Spleen (tissue), 11 donors: Measurements from ENCODE around the gene UNC119B. TPM values are rescaled to one million over a fixed set of nuclear protein-coding genes. Genes with fewer than 3 reads are reported as not detected.

Source experiments
- DNase-seq: peaks from one replicate; pipeline ENCODE4 v3.0.0-alpha.2; 2020
- H3K27ac ChIP-seq, 8 donors: fragments of 200-600 bp; sonication (generic) in 7 of 8; 1 replicate in 4 of 8; 2 replicates in 4 of 8; pipeline versions ENCODE4 v1.5.0 to v1.8.0; 2016 to 2021; ENCODE audit warnings: inconsistent platforms in 4 of 8, mild to moderate bottlenecking in 4 of 8, moderate library complexity in 1 of 8
- H3K27me3 ChIP-seq, 7 donors: fragments of 200-600 bp; sonication (generic) in 6 of 7; replicated peaks in 1 of 7; 1 replicate in 4 of 7; 2 replicates in 3 of 7; pipeline versions ENCODE4 v1.5.0 to v1.8.0; 2016 to 2021; ENCODE audit warnings: inconsistent platforms in 3 of 7, mild to moderate bottlenecking in 1 of 7
- H3K36me3 ChIP-seq, 6 donors: fragments of 200-600 bp; sonication (generic) in 5 of 6; 1 replicate in 4 of 6; 2 replicates in 2 of 6; pipeline versions ENCODE4 v1.5.0 to v1.8.0; 2016 to 2021; ENCODE audit warnings: inconsistent platforms in 2 of 6
- H3K4me1 ChIP-seq, 6 donors: fragments of 200-600 bp; sonication (generic) in 5 of 6; 1 replicate in 3 of 6; 2 replicates in 3 of 6; pipeline versions ENCODE4 v1.5.0 to v1.8.0; 2016 to 2021; ENCODE audit warnings: inconsistent platforms in 3 of 6
- H3K4me3 ChIP-seq, 8 donors: fragments of 200-600 bp; sonication (generic) in 7 of 8; 1 replicate in 4 of 8; 2 replicates in 4 of 8; pipeline versions ENCODE4 v1.5.0 to v1.8.0; 2016 to 2021; ENCODE audit warnings: inconsistent platforms in 4 of 8, mild to moderate bottlenecking in 4 of 8, moderate library complexity in 2 of 8
- H3K9me3 ChIP-seq, 8 donors: fragments of 200-600 bp; sonication (generic) in 7 of 8; 1 replicate in 4 of 8; 2 replicates in 4 of 8; pipeline versions ENCODE4 v1.5.0 to v1.8.0; 2016 to 2021; ENCODE audit warnings: inconsistent platforms in 4 of 8
- POLR2A ChIP-seq, 3 donors: fragments of 450-650 bp; IDR thresholded peaks; one replicate each; pipeline ENCODE4 v1.5.1; 2017; ENCODE audit warnings: antibody characterized with exemption in 3 of 3, mild to moderate bottlenecking in 1 of 3
- POLR2AphosphoS5 ChIP-seq, 3 donors: sonication (generic); formaldehyde crosslinking; IDR thresholded peaks; one replicate each; pipeline ENCODE4 v1.5.1; 2017; ENCODE audit warnings: antibody characterized with exemption in 3 of 3
- WGBS, 5 donors: extraction: QIAGEN DNeasy Blood & Tissue Kit in 3 of 5; methylation state at CpG; one replicate each; pipeline versions ENCODE4 v1.1.5 to v1.1.7; 2013 to 2018; 5-methylcytosine and 5-hydroxymethylcytosine counted together
- intact Hi-C: fragments of 100-400 bp; cut with DNase I; formaldehyde crosslinking; loops from one replicate; pipeline ENCODE4 v1.15.0; 2023; ENCODE audit warnings: low total_unique reads
- polyA plus RNA-seq, 3 donors: library from polyadenylated mRNA; stranded (reverse); fragments of 200-250 nt; gene quantifications; one replicate each; pipeline ENCODE4 v1.2.1, GENCODE V29; 2013
- total RNA-seq, 7 donors: library from RNA; depleted of rRNA in 3 of 7; stranded (reverse); fragments of >200 nt in 3 of 7; fragmentation: NEBNext Ultra II Directional in 4 of 7; extraction: Animal tissue kit (Norgen Biotek cat#: 25700) in 4 of 7; gene quantifications; one replicate each; pipeline versions ENCODE4 v1.1.0 to v1.2.1, GENCODE V29; 2016 to 2021
- TF ChIP-seq, protein P1 (sequence below), 11 experiments: fragments of 200-600 bp in 7 of 11; fragments of 450-650 bp in 4 of 11; sonication (generic) in 4 of 11; IDR thresholded peaks in 8 of 11; conservative IDR thresholded peaks in 3 of 11; 1 replicate in 7 of 11; 2 replicates in 4 of 11; pipeline versions ENCODE4 v1.4.0 to v1.8.0; 2016 to 2021; ENCODE audit warnings: antibody characterized with exemption in 11 of 11, inconsistent platforms in 4 of 11, mild to moderate bottlenecking in 1 of 11
- donor health status: healthy with polysubstance abuse.
- donor health status: DM: no; HTN: no; CAD: no; lungs with moderate emphysema.
- donor health status: DM: no; HTN: no; CAD: no.
- donor health status: Bipolar disorder and iron deficiency.
- donor health status: healthy.
- donor health status: DM: no; HTN: no; CAD: no.
- donor health status: DM: yes; HTN: yes; CAD: no.

UNC119B gene
- total and polyA plus RNA-seq, 10 donors, result 5.5 to 32.2 (median 20.0) TPM

DNA sequence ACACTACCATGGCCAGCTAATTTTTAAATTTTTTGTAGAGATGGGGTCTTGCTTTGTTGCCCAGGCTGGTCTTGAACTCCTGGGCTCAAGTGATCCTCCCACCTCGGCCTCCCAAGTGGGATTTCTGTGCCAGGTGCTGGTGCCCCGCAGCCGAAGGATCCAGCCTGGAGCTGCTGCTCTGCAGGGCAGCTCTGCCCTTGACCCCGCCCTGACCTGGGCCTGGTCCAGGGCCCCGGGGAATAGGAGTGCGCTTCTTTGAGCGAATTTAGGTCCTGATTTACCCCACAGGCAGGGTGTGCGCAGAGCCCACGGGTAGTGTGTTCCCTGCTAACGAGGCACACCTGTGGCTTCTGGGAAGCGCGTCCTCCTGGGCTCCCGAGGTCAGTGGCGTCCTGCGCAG is 30.6 kb downstream of the UNC119B start:
- TF ChIP-seq POLR2A (IDR thresholded peaks at IDR 0.05), result no peak
- TF ChIP-seq, protein P1, sequence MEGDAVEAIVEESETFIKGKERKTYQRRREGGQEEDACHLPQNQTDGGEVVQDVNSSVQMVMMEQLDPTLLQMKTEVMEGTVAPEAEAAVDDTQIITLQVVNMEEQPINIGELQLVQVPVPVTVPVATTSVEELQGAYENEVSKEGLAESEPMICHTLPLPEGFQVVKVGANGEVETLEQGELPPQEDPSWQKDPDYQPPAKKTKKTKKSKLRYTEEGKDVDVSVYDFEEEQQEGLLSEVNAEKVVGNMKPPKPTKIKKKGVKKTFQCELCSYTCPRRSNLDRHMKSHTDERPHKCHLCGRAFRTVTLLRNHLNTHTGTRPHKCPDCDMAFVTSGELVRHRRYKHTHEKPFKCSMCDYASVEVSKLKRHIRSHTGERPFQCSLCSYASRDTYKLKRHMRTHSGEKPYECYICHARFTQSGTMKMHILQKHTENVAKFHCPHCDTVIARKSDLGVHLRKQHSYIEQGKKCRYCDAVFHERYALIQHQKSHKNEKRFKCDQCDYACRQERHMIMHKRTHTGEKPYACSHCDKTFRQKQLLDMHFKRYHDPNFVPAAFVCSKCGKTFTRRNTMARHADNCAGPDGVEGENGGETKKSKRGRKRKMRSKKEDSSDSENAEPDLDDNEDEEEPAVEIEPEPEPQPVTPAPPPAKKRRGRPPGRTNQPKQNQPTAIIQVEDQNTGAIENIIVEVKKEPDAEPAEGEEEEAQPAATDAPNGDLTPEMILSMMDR (IDR thresholded peaks at IDR 0.05 in 8 of 11, conservative IDR thresholded peaks at IDR 0.05 in 3 of 11), result no peak
- WGBS, 5 donors, result 74 to 89% (median 87%) methylated on average over 14 to 15 of the region's 15 CpGs
- peak; percentile 49 for DNase-seq
- Histone ChIP-seq H3K36me3 (peaks cover 0 to 48% (median 14%) of the 10 kb centered on the region in 6 donors), H3K4me1 (peaks cover 0 to 42% (median 7%) of the 10 kb centered on the region in 6 donors), H3K9me3 (no peaks in the 10 kb centered on the region), H3K4me3 (peak overlapping the region in 3 of 8 donors; percentile 18 to 56 (median 20)), H3K27ac (peak overlapping the region; percentile 35 to 89 (median 78)), H3K27me3 (no peaks in the 10 kb centered on the region)
- intact Hi-C loops, result no loop called here

DNA sequence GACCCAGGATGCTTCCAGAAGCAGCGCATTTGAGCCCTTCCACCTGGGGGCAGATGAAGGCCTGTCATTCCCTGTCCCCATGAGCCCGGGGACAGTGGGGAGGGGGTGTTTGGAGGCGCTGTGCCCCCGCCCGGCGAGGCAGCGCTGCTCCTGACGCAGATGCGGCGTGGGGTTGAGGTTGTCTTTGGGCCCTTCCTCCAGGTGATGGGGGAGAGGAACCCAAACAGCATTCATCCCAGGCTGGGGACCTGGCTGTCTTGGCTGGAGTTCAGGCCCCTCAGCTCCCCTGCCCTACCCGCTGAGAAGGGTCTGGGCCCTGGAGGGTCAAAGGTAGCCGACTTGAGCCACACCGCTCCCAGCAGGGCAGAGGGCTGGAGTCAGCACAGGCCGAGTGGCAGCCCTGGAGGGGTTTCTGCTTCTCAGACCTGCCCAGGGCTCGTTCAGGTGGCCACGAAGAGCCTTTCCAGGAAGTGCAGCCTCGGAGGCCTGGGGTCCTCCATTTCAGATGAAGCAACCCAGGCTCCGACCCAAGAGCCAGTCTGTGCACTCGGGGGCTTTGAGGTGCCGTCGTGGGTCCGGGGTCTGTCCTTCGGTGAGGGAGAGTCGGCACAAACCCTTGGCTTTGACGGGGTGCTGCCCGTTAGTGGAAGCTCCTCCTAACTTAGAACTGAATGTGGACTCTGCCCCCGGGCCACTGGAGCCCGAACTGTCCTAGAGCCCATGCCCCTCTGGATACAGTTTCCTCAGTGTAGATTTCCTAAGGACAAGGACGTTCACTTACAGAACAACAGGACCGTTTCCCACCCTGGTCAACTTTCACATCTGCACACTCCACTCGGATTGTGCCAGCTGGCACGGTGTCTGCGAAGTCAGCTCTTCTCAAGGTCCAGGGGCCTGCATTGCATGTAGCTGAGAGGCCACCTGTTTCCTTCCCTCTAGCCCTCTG is 31.5 kb downstream of the UNC119B start:
- no peaks in the 10 kb centered on the region for H3K9me3 ChIP-seq
- intact Hi-C loops, result no loop called here
- DNase-seq, result peak; percentile 83
- peaks cover 0 to 41% (median 14%) of the 10 kb centered on the region in 6 donors for H3K36me3 ChIP-seq
- peak overlapping the region; percentile 48 to 89 (median 78) for H3K27ac ChIP-seq
- TF ChIP-seq, protein P1 (IDR thresholded peaks at IDR 0.05 in 8 of 11, conservative IDR thresholded peaks at IDR 0.05 in 3 of 11), result no peak
- TF ChIP-seq POLR2A (IDR thresholded peaks at IDR 0.05) (peak in 1 of 3 donors; percentile 34), POLR2AphosphoS5 (IDR thresholded peaks at IDR 0.05) (peak; percentile 36 to 96 (median 90))
- WGBS, 5 donors, result 58 to 78% (median 72%) methylated on average over 15 to 33 of the region's 33 CpGs
- no peaks in the 10 kb centered on the region for H3K27me3 ChIP-seq
- H3K4me1 ChIP-seq, result peaks cover 0 to 45% (median 7%) of the 10 kb centered on the region in 6 donors
- H3K4me3 ChIP-seq, result peak overlapping the region in 3 of 8 donors; percentile 18 to 56 (median 20)

DNA sequence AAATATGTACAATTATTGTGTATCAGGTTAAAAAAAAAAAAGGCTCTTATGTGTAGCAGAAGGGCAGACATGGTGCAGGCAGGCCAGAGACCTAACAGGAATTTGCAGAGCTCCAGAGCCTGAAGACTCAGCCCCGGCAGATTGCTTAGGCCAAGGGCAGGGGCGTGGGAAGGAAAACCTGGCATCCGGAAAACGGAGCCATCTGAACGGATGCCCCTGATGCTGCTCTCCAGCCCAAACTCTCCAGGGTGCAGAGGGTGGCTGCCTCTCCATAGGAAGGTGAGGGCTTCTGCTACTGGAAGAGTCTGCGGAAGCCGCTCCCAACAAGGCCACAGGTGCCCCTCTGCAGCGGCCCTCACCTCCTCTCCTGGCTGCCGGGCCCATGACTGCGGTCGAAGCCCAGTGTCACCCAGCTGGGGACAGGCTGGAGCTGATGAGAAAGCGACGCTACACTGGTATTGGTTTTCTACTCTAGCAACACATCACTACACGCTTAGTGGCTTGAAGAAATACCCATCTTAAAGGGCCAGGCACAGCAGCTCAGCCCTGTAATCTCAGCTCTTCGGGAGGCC is 34.8 kb downstream of the UNC119B start:
- peaks cover 0 to 35% (median 3%) of the 10 kb centered on the region in 6 donors for H3K4me1 ChIP-seq
- H3K9me3 ChIP-seq, result no peaks in the 10 kb centered on the region
- intact Hi-C loops, result no loop called here
- 75 to 86% (median 80%) methylated on average over 15 of the region's 15 CpGs for WGBS, 5 donors
- H3K27ac ChIP-seq, result peak overlapping the region in 6 of 8 donors; percentile 16 to 72 (median 64)
- peaks cover 0 to 9% (median 0%) of the 10 kb centered on the region in 6 donors for H3K36me3 ChIP-seq
- H3K27me3 ChIP-seq, result no peaks in the 10 kb centered on the region
- no peak overlapping the region for H3K4me3 ChIP-seq
- DNase-seq, result peak; percentile 81
- TF ChIP-seq POLR2AphosphoS5 (IDR thresholded peaks at IDR 0.05) (peak; percentile 78 to 88 (median 86)), POLR2A (IDR thresholded peaks at IDR 0.05) (no peak)

DNA sequence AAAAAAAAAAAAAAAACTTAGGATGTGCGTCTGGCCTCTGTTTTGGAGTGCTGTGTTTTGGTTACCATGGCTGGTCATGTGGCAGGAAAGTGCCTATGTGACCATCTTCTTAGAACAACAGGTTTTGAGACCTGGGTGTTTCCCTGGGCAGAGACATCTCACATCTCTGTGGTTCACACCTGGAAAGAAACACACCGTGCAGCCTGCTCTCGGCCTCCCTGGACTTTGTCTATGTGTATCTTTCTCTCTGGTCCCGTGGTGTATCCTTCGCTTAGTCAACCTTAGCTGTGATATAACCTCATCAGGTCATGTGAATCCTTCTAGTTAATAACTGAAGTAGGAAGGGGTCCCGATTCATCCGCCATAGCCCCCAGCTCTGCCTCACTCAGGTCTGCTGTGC is 38.0 kb downstream of the UNC119B start:
- intact Hi-C loops, result no loop called here
- peaks cover 0 to 16% (median 0%) of the 10 kb centered on the region in 6 donors for H3K4me1 ChIP-seq
- TF ChIP-seq, protein P1 (IDR thresholded peaks at IDR 0.05 in 8 of 11, conservative IDR thresholded peaks at IDR 0.05 in 3 of 11), result no peak
- DNase-seq, result peak; percentile 14
- WGBS, 5 donors, result 85 to 91% (median 89%) methylated on average over 7 of the region's 7 CpGs
- H3K9me3 ChIP-seq, result no peaks in the 10 kb centered on the region
- H3K4me3 ChIP-seq, result no peak overlapping the region
- H3K27ac ChIP-seq, result no peak overlapping the region
- H3K27me3 ChIP-seq, result no peaks in the 10 kb centered on the region
- H3K36me3 ChIP-seq, result no peaks in the 10 kb centered on the region
